Activated CD4-positive, alpha-beta memory T cell treated with anti-CD3 and anti-CD28 coated beads for 36 hours (primary cell): ENCODE data around the gene ASPN. TPM values are rescaled to one million over a fixed set of nuclear protein-coding genes. Genes with fewer than 3 reads are reported as not detected.

ENCODE experiments used
- CTCF ChIA-PET: fragments of 350-600 bp; sonication (Branson Sonifier 250); formaldehyde crosslinking; loops from one replicate; lab custom pipeline; 2021; ENCODE audit warnings: antibody characterized with exemption, inconsistent platforms; lab: Charles Lee
- POLR2A ChIA-PET: fragments of 350-600 bp; sonication (Branson Sonifier 250); formaldehyde crosslinking; loops from one replicate; lab custom pipeline; 2021; ENCODE audit warnings: antibody characterized with exemption; lab: Charles Lee
- DNase-seq: peaks from one replicate; pipeline ENCODE4 v3.0.0-alpha.2; 2020
- H3K27ac Mint-ChIP-seq: one replicate; pipeline ENCODE4 v1.8.0; 2021; ENCODE audit warnings: mixed read lengths
- H3K27me3 Mint-ChIP-seq: one replicate; pipeline ENCODE4 v1.8.0; 2021; ENCODE audit warnings: mixed read lengths
- H3K36me3 Mint-ChIP-seq: one replicate; pipeline ENCODE4 v1.8.0; 2021; ENCODE audit warnings: mixed read lengths
- H3K4me1 Mint-ChIP-seq: one replicate; pipeline ENCODE4 v1.8.0; 2021; ENCODE audit warnings: low read depth, mixed read lengths
- H3K4me3 Mint-ChIP-seq: one replicate; pipeline ENCODE4 v1.8.0; 2021; ENCODE audit warnings: mild to moderate bottlenecking, mixed read lengths
- H3K9me3 Mint-ChIP-seq: one replicate; pipeline ENCODE4 v1.8.0; 2021; ENCODE audit warnings: mixed read lengths
- intact Hi-C: fragments of 100-400 bp; cut with micrococcal nuclease; formaldehyde crosslinking; loops from one replicate; pipeline ENCODE4 v1.15.1; 2023
- total RNA-seq, 2 experiments: library from RNA; stranded (reverse); gene quantifications; one replicate each; pipeline ENCODE4 v1.2.3, GENCODE V29; 2021

Gene ASPN
- total RNA-seq, 2 experiments from 2014 or later, result not detected

DNA sequence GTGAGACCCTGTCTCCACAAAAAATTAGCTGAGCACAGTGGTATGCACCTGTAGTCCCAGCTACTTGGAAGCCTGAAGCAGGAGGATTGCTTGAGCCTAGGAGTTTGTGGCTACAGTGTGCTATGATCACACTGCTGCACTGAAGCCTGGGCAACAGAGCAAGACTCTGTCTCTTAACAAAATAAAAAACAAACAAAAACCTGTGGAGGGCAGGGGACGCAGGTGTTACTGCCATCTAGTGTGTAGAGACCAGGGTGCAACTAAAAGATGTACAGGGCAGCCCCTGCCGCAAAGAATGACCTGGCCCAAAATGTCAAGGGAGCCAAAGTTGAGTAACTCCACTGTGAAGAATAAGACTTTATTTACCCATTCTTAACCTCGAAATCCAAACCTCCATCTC, 27.1 kb downstream of the ASPN start:
- ChIA-PET CTCF (interaction anchor here (1.3 to 1.4 kb wide), 2 partner anchors 127 to 315 kb away, joined by 3 to 4 read pairs; no protein-coding TSS in a partner anchor), POLR2A (no interaction called here)
- H3K36me3 Mint-ChIP-seq, result no peaks in the 10 kb centered on the region
- intact Hi-C loops, result no loop called here
- H3K27me3 Mint-ChIP-seq, result no peaks in the 10 kb centered on the region
- H3K4me3 Mint-ChIP-seq, result no peak overlapping the region
- H3K9me3 Mint-ChIP-seq, result peaks cover 3% of the 10 kb centered on the region
- no peaks in the 10 kb centered on the region for H3K4me1 Mint-ChIP-seq
- no peak overlapping the region for H3K27ac Mint-ChIP-seq
- no peak for DNase-seq

DNA sequence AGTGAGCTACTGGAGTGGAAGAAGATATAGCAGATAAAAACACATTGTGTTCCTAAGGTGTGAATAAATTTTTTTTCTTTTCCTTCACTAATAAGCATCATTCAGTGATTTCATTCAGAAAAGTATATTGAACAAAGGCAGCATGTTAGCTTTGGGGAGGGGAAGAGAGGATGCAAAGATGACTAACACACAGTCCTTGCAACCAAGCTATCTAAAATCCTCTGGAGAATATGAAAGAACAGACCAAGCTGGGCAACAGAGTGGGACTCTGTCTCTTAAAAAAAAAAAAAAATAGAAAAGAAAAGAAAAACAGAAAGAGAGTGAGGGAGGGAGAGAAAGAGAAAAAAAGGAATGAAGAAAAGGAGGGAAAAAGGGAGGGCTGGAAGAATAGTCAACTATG, 35.8 kb downstream of the ASPN start:
- ChIA-PET POLR2A (no interaction called here), CTCF (interaction anchor here (1.1 kb wide), 1 partner anchor 306 kb away, joined by 4 read pairs; no protein-coding TSS in a partner anchor)
- H3K27me3 Mint-ChIP-seq, result no peaks in the 10 kb centered on the region
- H3K27ac Mint-ChIP-seq, result no peak overlapping the region
- H3K9me3 Mint-ChIP-seq, result peaks cover 3% of the 10 kb centered on the region
- intact Hi-C loops, result loop anchor here (10.0 kb wide), 1 partner anchor 122 kb away; the partner anchor contains the start of genes CENPP and NOL8
- no peak overlapping the region for H3K4me3 Mint-ChIP-seq
- no peaks in the 10 kb centered on the region for H3K4me1 Mint-ChIP-seq
- no peak for DNase-seq
- H3K36me3 Mint-ChIP-seq, result no peaks in the 10 kb centered on the region

DNA sequence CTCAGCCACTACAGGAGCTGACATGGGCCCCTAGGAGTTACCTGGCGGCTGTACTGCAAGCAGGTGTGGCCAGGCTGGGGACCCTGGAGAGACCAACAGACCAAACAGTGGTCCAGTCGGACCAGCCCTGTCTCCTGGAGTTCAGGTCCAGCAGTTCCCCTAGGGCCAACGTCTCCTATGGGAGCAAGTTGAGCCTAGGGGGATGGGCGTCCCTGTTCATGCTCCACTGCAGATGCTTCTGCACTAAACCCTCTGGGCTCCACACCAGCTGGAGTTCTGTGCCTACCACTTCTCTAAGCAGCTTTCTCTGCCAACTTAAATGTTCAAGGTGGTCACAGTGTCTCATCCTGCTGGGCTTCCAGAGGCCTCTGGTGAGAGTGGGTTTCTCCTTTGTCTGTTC, 37.5 kb downstream of the ASPN start:
- Mint-ChIP-seq H3K9me3 (no peaks in the 10 kb centered on the region), H3K27ac (no peak overlapping the region), H3K4me3 (no peak overlapping the region), H3K36me3 (no peaks in the 10 kb centered on the region), H3K27me3 (no peaks in the 10 kb centered on the region), H3K4me1 (peaks cover 11% of the 10 kb centered on the region)
- intact Hi-C loops, result loop anchor here (10.0 kb wide), 1 partner anchor 120 kb away; the partner anchor contains the start of genes CENPP and NOL8
- CTCF ChIA-PET, result interaction anchor here (0.9 kb wide), 1 partner anchor 304 kb away, joined by 3 read pairs; no protein-coding TSS in a partner anchor
- no peak for DNase-seq
- POLR2A ChIA-PET, result interaction anchor here (0.7 kb wide), 1 partner anchor 201 kb away, joined by 3 read pairs; no protein-coding TSS in a partner anchor

DNA sequence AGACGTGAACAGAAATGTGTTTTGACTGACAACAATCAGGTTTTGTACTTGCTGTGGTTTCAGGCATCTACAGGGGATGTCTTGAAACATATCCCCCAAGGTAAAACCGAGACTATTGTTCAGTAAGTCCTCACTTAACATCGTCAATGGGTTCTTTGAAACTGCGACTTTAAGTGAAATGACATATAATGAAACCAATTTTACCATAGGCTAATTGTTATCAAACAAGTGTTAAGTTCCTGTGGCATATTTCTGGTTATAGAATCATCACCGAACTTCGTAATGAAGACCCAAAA, 41.6 kb downstream of the ASPN start:
- Mint-ChIP-seq H3K4me3 (no peak overlapping the region), H3K36me3 (no peaks in the 10 kb centered on the region), H3K4me1 (peaks cover 12% of the 10 kb centered on the region), H3K9me3 (no peaks in the 10 kb centered on the region), H3K27ac (no peak overlapping the region), H3K27me3 (no peaks in the 10 kb centered on the region)
- intact Hi-C loops, result loop anchor here (10.0 kb wide), 1 partner anchor 116 kb away; the partner anchor contains the start of genes CENPP and NOL8
- CTCF ChIA-PET, result interaction anchor here (1.0 kb wide), 1 partner anchor 303 kb away, joined by 3 read pairs; no protein-coding TSS in a partner anchor
- POLR2A ChIA-PET, result no interaction called here
- no peak for DNase-seq

DNA sequence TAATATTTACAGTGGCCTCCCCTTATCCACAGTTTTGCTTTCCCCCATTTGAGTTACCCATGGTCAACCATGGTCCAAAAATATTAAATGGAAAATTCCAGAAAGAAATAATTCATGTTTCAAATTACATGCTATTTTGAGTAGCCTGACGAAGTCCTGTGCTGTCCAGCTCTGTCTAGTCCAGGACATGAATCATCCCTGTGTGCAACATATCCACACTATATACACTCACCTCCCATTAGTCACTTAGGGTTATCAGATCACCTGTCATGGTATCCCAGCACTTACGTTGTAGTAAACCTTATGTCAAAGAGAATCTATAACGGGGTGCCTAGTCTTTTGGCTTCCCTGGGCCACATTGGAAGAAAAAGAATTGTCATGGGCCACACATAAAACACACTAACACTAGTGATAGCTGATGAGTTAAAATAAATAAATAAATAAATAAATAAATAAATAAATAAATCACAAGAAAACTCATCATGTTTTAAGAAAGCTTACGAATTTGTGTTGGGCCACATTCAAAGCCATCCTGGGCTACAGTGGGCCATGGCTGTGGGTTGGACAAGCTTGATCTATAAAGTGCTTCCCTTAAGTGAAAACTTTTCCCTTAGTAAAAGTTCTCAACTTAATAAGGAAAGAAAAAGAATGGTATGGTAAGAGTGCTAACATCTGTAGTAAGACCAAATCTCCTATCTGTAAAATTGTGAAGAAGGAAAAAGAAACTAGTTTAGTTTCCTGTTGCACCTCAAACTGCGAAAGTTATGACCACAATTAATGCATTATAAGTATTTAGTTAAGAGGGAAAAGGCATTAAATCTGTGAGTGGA, 42.2 kb downstream of the ASPN start:
- Mint-ChIP-seq H3K27me3 (no peaks in the 10 kb centered on the region), H3K4me3 (no peak overlapping the region), H3K4me1 (peaks cover 12% of the 10 kb centered on the region), H3K36me3 (no peaks in the 10 kb centered on the region), H3K27ac (no peak overlapping the region), H3K9me3 (no peaks in the 10 kb centered on the region)
- CTCF ChIA-PET, result interaction anchor here (1.0 kb wide), 1 partner anchor 302 kb away, joined by 3 read pairs; no protein-coding TSS in a partner anchor
- POLR2A ChIA-PET, result no interaction called here
- no peak for DNase-seq
- intact Hi-C loops, result loop anchor here (5.0 to 10.0 kb wide), 2 partner anchors 115 to 303 kb away; partner anchors contain the start of genes CENPP and NOL8

DNA sequence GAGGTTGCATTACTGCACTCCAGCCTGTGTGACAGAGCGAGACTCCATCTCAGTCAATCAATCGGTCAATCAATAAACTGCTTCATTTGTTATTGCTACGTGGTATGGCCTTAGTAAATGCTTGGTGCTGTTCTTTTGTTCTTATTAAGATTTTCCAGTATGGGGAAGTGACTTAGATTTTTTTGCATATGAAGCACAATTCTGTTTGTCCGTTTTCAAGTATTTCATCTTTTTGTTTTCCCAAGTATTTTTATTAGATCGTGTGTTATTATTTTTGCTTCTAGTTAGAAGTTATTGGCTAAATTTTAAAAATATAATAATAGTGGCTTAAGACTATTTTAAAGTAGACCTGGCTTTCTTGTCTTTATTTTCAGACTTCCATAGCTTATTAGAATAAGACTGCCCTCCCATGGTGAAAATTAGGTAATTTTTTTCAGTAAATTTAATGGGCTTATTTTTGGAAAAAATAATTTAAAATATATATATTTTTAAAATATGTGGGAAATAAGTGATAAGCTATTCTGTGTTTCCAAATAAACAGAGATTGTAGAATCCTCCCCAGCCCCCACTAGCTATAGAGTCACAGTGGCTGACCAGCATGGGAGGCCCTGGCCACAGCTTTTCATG, 43.3 kb downstream of the ASPN start:
- peaks cover 12% of the 10 kb centered on the region for H3K4me1 Mint-ChIP-seq
- no peaks in the 10 kb centered on the region for H3K36me3 Mint-ChIP-seq
- CTCF ChIA-PET, result interaction anchor here (0.8 to 1.1 kb wide), 2 partner anchors 25 to 301 kb away, joined by 3 to 4 read pairs; no protein-coding TSS in a partner anchor
- intact Hi-C loops, result loop anchor here (5.0 kb wide), 1 partner anchor 302 kb away; no protein-coding TSS in a partner anchor
- no peaks in the 10 kb centered on the region for H3K9me3 Mint-ChIP-seq
- no peak for DNase-seq
- H3K27ac Mint-ChIP-seq, result no peak overlapping the region
- no peak overlapping the region for H3K4me3 Mint-ChIP-seq
- no peaks in the 10 kb centered on the region for H3K27me3 Mint-ChIP-seq
- POLR2A ChIA-PET, result no interaction called here

DNA sequence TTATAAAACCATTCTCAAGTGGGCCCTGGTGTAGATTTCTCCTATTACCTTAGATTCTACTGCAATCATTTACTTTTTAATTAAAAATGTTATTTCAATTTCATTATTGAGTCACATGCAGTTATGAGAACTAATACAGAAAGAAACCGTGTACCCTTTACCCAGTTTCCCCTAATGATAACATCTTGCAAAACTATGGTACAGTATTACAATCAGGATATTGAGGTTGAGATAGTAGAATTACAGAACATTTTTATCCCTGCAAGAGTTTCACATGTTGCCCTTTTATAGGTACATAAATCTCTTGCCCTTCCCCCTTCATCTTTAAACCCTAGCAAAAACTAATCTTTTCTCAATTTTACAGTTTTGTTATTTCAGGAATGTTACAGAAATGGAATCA, 47.0 kb downstream of the ASPN start:
- Mint-ChIP-seq H3K27ac (no peak overlapping the region), H3K27me3 (no peaks in the 10 kb centered on the region), H3K4me1 (peaks cover 3% of the 10 kb centered on the region), H3K9me3 (no peaks in the 10 kb centered on the region), H3K36me3 (peaks cover 1% of the 10 kb centered on the region), H3K4me3 (no peak overlapping the region)
- ChIA-PET CTCF (no interaction called here), POLR2A (no interaction called here)
- intact Hi-C loops, result loop anchor here (5.0 kb wide), 1 partner anchor 298 kb away; no protein-coding TSS in a partner anchor
- DNase-seq, result no peak

DNA sequence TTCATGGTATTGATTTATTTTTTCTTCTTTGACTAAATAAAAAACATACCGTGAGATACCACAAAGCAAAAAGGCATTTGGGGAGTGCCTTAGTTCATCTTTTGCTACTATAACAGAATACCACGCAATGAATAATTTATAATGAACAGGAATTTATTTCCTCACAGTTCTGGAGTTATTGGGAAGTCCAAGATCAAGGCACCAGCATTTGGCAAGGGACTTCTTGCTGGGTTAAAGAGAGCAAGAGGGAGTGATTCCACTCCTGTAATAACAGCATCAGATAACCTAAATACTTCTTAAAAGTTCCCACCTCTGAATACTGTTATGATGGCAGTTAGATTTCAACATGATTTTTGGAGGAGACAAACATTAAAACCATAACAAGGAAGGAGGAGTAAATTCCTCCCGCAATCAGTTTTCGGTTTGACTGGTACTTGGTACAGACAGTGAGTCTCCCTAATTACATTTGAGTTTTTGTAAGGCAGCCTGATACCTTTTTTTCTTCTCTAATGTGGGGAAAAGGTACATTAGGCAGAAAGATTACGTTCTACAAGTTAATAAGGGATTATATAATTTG, 49.2 kb downstream of the ASPN start:
- no peaks in the 10 kb centered on the region for H3K4me1 Mint-ChIP-seq
- no peaks in the 10 kb centered on the region for H3K27me3 Mint-ChIP-seq
- ChIA-PET CTCF (no interaction called here), POLR2A (no interaction called here)
- intact Hi-C loops, result no loop called here
- H3K9me3 Mint-ChIP-seq, result no peaks in the 10 kb centered on the region
- no peak overlapping the region for H3K4me3 Mint-ChIP-seq
- no peak overlapping the region for H3K27ac Mint-ChIP-seq
- DNase-seq, result no peak
- H3K36me3 Mint-ChIP-seq, result peaks cover 1% of the 10 kb centered on the region

DNA sequence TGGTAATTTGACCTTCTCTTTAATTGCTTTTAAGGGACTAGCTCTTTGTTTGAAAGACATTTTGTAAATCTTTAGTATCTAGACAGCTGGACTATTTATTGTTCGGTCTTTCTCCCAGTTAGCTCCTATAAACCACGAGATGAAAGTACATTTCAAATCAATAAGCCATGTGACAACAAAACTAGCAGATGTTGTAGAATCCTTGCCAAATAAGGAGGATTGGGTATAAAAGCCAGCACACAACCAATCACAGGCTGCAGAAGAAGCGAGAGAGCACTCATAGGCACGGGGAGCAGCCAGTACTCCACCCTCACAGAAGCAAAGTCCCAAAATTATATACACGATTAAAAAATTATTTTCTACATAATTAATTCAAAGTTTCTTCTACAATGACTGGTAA, 50.0 kb downstream of the ASPN start:
- H3K4me1 Mint-ChIP-seq, result no peaks in the 10 kb centered on the region
- H3K36me3 Mint-ChIP-seq, result peaks cover 1% of the 10 kb centered on the region
- POLR2A ChIA-PET, result no interaction called here
- CTCF ChIA-PET, result no interaction called here
- H3K4me3 Mint-ChIP-seq, result no peak overlapping the region
- H3K27ac Mint-ChIP-seq, result no peak overlapping the region
- no peaks in the 10 kb centered on the region for H3K27me3 Mint-ChIP-seq
- no peaks in the 10 kb centered on the region for H3K9me3 Mint-ChIP-seq
- intact Hi-C loops, result no loop called here
- no peak for DNase-seq

DNA sequence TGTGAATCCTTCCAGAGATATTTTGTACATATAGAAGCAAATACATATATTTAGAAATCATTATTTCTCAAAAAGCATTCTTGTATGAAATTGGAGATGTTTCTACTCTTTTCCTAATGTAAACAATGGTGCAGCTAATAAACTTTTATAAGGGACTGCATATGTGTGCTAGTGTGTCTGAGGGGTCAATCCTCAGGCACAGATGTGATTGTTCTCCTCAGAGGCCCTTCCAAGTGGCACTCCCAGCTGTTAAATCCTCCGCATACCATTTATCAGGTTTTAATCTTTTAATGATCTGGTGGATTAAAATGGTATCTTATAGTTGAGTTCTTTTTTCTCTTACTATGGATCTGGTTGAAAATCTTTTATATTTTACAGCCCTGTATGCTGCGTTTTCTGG, 52.5 kb downstream of the ASPN start:
- H3K4me3 Mint-ChIP-seq, result no peak overlapping the region
- no peaks in the 10 kb centered on the region for H3K27me3 Mint-ChIP-seq
- no peaks in the 10 kb centered on the region for H3K4me1 Mint-ChIP-seq
- peaks cover 1% of the 10 kb centered on the region for H3K36me3 Mint-ChIP-seq
- CTCF ChIA-PET, result no interaction called here
- no peak for DNase-seq
- H3K27ac Mint-ChIP-seq, result no peak overlapping the region
- intact Hi-C loops, result no loop called here
- POLR2A ChIA-PET, result no interaction called here
- no peaks in the 10 kb centered on the region for H3K9me3 Mint-ChIP-seq

DNA sequence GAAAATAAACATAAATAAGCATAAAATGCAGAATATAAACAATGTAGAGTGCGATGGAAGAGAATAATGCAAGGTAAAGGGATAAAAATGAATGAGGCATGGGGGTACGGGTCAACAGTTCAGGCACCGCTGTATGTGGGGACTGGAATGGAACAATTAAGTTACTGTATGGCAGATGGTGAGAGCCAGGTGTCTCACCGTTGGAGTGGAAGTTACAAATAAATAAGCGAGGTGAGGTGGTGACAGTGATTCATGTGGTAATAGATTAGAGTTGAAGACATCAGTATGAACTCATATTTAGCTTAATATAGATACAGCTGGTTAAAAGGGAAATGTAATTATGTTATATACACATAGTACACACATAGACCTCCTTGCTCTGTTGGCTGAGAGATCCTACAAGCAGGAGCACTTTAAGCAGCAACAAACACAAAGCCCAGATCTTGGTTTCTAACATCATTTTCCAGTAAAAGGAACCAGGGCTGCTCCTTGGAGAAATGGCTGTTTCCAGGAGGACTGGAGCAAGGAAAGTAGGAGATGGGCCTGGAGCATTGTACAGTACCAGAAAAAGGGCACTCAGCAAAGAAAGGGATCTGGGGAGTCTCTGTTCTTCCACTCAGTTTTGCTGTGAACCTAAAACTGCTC, 55.7 kb downstream of the ASPN start:
- Mint-ChIP-seq H3K4me1 (no peaks in the 10 kb centered on the region), H3K36me3 (peaks cover 1% of the 10 kb centered on the region), H3K27me3 (no peaks in the 10 kb centered on the region), H3K27ac (no peak overlapping the region), H3K9me3 (no peaks in the 10 kb centered on the region), H3K4me3 (no peak overlapping the region)
- POLR2A ChIA-PET, result no interaction called here
- CTCF ChIA-PET, result no interaction called here
- intact Hi-C loops, result no loop called here
- no peak for DNase-seq

DNA sequence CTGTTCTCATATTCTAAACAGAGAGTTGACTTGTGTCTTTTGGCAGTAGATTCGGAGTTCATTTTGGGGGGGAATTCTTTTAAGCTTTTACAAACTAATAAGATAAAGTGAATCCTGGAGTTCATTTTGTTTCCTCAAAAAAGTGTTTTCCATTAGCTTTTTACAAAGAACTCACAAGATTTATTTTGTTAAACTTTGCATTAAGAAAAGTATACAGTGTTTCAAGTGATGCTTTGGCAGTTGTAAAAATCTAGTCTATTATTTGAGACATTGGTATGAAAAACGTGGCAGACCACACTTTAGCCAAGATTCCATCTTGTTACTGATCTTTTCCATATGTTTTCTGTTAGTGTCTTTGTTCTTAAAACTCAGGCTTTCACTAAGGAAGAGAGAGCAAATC, 56.8 kb downstream of the ASPN start:
- Mint-ChIP-seq H3K27ac (no peak overlapping the region), H3K4me1 (no peaks in the 10 kb centered on the region), H3K36me3 (no peaks in the 10 kb centered on the region), H3K27me3 (no peaks in the 10 kb centered on the region), H3K9me3 (no peaks in the 10 kb centered on the region), H3K4me3 (no peak overlapping the region)
- CTCF ChIA-PET, result no interaction called here
- DNase-seq, result no peak
- intact Hi-C loops, result no loop called here
- POLR2A ChIA-PET, result no interaction called here
